Esophagus squamous epithelium (tissue), 5 donors: ENCODE results near the gene PTCH1. TPM values are rescaled to one million over a fixed set of nuclear protein-coding genes. Genes with fewer than 3 reads are reported as not detected.

Experiments
- DNase-seq: peaks from one replicate; lab custom pipeline; 2025; lab: John Stamatoyannopoulos, UW
- H3K27ac ChIP-seq, 4 donors: fragments of 200-600 bp; sonication (generic); one replicate each; pipeline ENCODE4 v1.5.1; 2016 to 2019; ENCODE audit warnings: mild to moderate bottlenecking in 1 of 4
- H3K27me3 ChIP-seq, 4 donors: fragments of 200-600 bp; sonication (generic); 1 replicate in 3 of 4; 2 replicates in 1 of 4; pipeline versions ENCODE4 v1.5.1 to v1.6.0; 2017 to 2021; ENCODE audit warnings: antibody characterized with exemption in 1 of 4
- H3K36me3 ChIP-seq, 3 donors: fragments of 200-600 bp; sonication (generic); one replicate each; pipeline ENCODE4 v1.5.1; 2016 to 2019
- H3K4me1 ChIP-seq, 3 donors: fragments of 200-600 bp; sonication (generic); one replicate each; pipeline ENCODE4 v1.5.1; 2017 to 2019
- H3K4me3 ChIP-seq, 4 donors: fragments of 200-600 bp; sonication (generic); 1 replicate in 3 of 4; 2 replicates in 1 of 4; pipeline ENCODE4 v1.5.1; 2016 to 2019; ENCODE audit warnings: mild to moderate bottlenecking in 2 of 4, moderate library complexity in 1 of 4
- H3K9me3 ChIP-seq, 3 donors: fragments of 200-600 bp; sonication (generic); one replicate each; pipeline ENCODE4 v1.5.1; 2016 to 2019
- POLR2A ChIP-seq, 4 donors: fragments of 450-650 bp; IDR thresholded peaks; one replicate each; pipeline ENCODE4 v1.6.1; 2017; ENCODE audit warnings: antibody characterized with exemption in 4 of 4, mild to moderate bottlenecking in 4 of 4, moderate library complexity in 3 of 4
- WGBS, 2 donors: methylation state at CpG; one replicate each; pipeline ENCODE4 v1.1.5; 2018; 5-methylcytosine and 5-hydroxymethylcytosine counted together
- intact Hi-C: fragments of 100-400 bp; cut with DNase I; formaldehyde crosslinking; loops from one replicate; pipeline ENCODE4 v1.15.0; 2022
- total RNA-seq, 4 donors: library from RNA; depleted of rRNA; stranded (reverse); fragments of >200 nt; gene quantifications; one replicate each; pipeline ENCODE4 v1.1.0, GENCODE V29; 2016
- TF ChIP-seq, protein P1 (sequence below), 6 experiments: fragments of 450-650 bp in 4 of 6; fragments of 200-600 bp in 2 of 6; sonication (generic) in 2 of 6; IDR thresholded peaks; one replicate each; pipeline ENCODE4 v1.5.1; 2016 to 2019; ENCODE audit warnings: antibody characterized with exemption in 6 of 6, mild to moderate bottlenecking in 4 of 6, moderate library complexity in 4 of 6
- donor health status: DM: yes; HTN: yes; CAD: no.

PTCH1 gene
- total RNA-seq, 4 donors from 2014 or later = 1.9 to 11.6 (median 3.5) TPM

DNA sequence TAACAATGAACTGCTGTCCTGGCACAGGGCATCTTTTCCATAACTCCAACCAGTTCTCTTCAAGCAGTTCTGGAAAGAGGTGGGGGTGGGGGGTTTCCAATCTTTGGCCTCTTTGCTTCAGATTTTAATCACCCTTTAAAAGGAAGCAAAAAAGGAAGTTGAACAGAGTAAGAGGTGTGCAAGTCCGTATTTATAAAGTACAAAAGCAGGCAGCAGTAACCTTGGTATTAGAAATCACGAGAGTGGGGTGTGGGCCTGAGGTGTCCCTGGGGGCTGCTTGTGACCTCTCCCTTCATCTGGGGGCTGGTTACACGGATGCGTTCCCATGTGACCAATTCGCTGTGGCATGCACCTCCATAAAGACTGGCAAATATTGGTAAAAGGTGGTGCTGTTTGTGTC, 70.5 kb downstream of the PTCH1 start:
- whole genome bisulfite sequencing, 2 donors = 76 to 79% methylated on average over 4 to 5 of the region's 5 CpGs
- H3K4me1 ChIP-seq = no peaks in the 10 kb centered on the region
- TF ChIP-seq, protein P1, sequence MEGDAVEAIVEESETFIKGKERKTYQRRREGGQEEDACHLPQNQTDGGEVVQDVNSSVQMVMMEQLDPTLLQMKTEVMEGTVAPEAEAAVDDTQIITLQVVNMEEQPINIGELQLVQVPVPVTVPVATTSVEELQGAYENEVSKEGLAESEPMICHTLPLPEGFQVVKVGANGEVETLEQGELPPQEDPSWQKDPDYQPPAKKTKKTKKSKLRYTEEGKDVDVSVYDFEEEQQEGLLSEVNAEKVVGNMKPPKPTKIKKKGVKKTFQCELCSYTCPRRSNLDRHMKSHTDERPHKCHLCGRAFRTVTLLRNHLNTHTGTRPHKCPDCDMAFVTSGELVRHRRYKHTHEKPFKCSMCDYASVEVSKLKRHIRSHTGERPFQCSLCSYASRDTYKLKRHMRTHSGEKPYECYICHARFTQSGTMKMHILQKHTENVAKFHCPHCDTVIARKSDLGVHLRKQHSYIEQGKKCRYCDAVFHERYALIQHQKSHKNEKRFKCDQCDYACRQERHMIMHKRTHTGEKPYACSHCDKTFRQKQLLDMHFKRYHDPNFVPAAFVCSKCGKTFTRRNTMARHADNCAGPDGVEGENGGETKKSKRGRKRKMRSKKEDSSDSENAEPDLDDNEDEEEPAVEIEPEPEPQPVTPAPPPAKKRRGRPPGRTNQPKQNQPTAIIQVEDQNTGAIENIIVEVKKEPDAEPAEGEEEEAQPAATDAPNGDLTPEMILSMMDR (IDR thresholded peaks at IDR 0.05) = no peak
- TF ChIP-seq POLR2A (IDR thresholded peaks at IDR 0.05) = no peak
- no peak for DNase-seq
- peaks cover 0 to 75% (median 14%) of the 10 kb centered on the region in 3 donors for H3K36me3 ChIP-seq
- H3K27ac ChIP-seq = no peak overlapping the region
- no peak overlapping the region for H3K4me3 ChIP-seq
- H3K27me3 ChIP-seq = no peaks in the 10 kb centered on the region
- H3K9me3 ChIP-seq = no peaks in the 10 kb centered on the region
- intact Hi-C loops = no loop called here

DNA sequence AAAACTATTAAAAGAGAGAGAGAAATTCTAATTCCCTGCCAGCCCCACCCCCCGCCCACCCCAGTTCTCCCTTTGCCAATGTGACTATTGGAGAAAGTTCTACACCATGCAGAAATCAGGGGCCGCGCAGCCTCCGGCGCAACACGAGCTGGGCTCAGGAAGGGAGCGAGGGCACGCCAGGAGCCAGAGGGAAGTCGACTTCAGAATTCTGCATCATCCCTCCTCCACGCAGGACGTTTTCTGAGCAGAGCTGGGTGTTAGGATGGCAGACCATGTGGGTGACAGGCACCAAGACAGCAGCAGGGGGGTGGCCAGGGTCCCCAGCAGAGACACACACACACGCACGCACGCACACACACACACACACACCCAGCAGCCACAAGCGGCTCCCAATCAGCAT, 72.6 kb downstream of the PTCH1 start:
- no peak overlapping the region for H3K27ac ChIP-seq
- 86 to 90% methylated on average over 15 of the region's 15 CpGs for WGBS, 2 donors
- no peaks in the 10 kb centered on the region for H3K27me3 ChIP-seq
- TF ChIP-seq, protein P1 (IDR thresholded peaks at IDR 0.05) = no peak
- TF ChIP-seq POLR2A (IDR thresholded peaks at IDR 0.05) = no peak
- peaks cover 0 to 54% (median 13%) of the 10 kb centered on the region in 3 donors for H3K36me3 ChIP-seq
- H3K4me1 ChIP-seq = no peaks in the 10 kb centered on the region
- no peaks in the 10 kb centered on the region for H3K9me3 ChIP-seq
- DNase-seq = no peak
- H3K4me3 ChIP-seq = no peak overlapping the region
- intact Hi-C loops = no loop called here

DNA sequence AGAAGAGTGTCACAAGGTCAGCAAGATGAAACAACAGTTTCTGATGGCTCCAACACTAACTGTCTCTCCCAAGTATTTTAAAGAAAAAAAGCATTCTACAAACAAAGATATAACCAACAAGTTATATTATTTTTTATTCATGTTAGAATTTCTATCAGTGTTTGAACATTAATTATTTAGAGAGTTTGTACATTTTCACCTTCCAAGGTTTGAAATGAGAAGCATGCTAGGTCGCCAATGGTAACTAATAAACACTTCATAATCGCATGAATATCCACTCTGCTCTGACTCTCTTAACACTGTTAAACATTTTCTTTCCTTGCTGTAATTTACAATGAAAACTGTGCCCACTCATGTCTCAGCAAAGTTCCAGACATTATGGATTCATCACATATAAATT, 73.5 kb downstream of the PTCH1 start:
- no peak overlapping the region for H3K27ac ChIP-seq
- H3K9me3 ChIP-seq = no peaks in the 10 kb centered on the region
- intact Hi-C loops = no loop called here
- TF ChIP-seq, protein P1 (IDR thresholded peaks at IDR 0.05) = no peak
- TF ChIP-seq POLR2A (IDR thresholded peaks at IDR 0.05) = no peak
- H3K4me1 ChIP-seq = no peaks in the 10 kb centered on the region
- no peak overlapping the region for H3K4me3 ChIP-seq
- H3K36me3 ChIP-seq = peaks cover 0 to 46% (median 9%) of the 10 kb centered on the region in 3 donors
- H3K27me3 ChIP-seq = no peaks in the 10 kb centered on the region
- whole genome bisulfite sequencing, 2 donors = 60 to 66% methylated on average over 2 of the region's 2 CpGs
- no peak for DNase-seq

DNA sequence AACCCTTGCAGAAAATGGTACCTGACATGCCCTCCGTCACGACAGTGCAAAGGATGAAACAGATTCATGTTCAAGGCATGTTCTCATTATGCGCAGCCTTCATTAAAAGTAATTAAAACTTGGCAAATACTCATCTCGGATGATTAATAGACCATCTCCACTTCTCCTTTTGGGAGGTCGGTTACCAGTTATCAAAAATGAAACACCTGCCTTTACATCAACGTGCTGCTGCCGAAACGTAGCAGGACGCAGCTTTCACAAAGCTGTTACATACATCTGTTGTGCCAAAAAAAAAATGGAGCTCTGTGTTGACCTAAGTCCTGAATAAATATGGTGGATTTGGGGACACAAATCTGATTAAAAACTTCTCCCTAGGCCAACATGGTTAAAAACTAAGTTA, 75.7 kb downstream of the PTCH1 start:
- H3K27me3 ChIP-seq = no peaks in the 10 kb centered on the region
- H3K4me3 ChIP-seq = no peak overlapping the region
- no peak for DNase-seq
- H3K36me3 ChIP-seq = peaks cover 0 to 24% (median 0%) of the 10 kb centered on the region in 3 donors
- TF ChIP-seq, protein P1 (IDR thresholded peaks at IDR 0.05) = no peak
- TF ChIP-seq POLR2A (IDR thresholded peaks at IDR 0.05) = no peak
- no peaks in the 10 kb centered on the region for H3K9me3 ChIP-seq
- 64 to 79% methylated on average over 8 to 9 of the region's 9 CpGs for WGBS, 2 donors
- H3K4me1 ChIP-seq = no peaks in the 10 kb centered on the region
- intact Hi-C loops = no loop called here
- no peak overlapping the region for H3K27ac ChIP-seq

DNA sequence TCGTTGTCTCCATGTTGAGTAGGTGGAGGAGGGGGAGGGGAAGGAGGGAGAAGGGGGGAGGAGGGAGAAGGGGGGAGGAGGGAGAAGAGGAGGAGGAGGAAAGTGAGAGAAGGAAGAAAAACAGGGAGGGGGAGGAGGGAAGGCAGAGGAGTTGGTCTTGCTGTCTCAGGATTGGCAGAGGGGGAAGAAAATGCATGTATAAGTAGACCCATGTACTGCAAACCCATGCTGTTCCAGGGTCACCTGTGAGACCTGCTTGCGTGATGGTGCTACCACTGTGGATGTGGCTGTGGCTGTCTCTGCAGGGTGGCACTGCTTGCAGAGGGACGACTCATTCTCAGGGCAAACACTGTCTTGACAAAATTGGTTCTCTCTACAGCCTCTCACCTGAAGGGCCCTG, 76.3 kb downstream of the PTCH1 start:
- no peak for DNase-seq
- Histone ChIP-seq H3K4me3 (no peak overlapping the region), H3K27ac (no peak overlapping the region), H3K9me3 (no peaks in the 10 kb centered on the region), H3K4me1 (no peaks in the 10 kb centered on the region), H3K27me3 (no peaks in the 10 kb centered on the region), H3K36me3 (peaks cover 0 to 17% (median 0%) of the 10 kb centered on the region in 3 donors)
- intact Hi-C loops = no loop called here
- 59 to 77% methylated on average over 3 of the region's 3 CpGs for WGBS, 2 donors
- TF ChIP-seq, protein P1 (IDR thresholded peaks at IDR 0.05) = no peak
- TF ChIP-seq POLR2A (IDR thresholded peaks at IDR 0.05) = no peak
